NCI-H1694 (cell line): Measurements from ENCODE around the gene ANKRD29.
"Not testable (repeated sequence)": the region's sequence is repeated elsewhere in the genome, so short reads cannot be mapped to it uniquely, and the experiment has no call there.

Experiments
- DNase-seq: peaks from one replicate; lab custom pipeline; 2025; lab: John Stamatoyannopoulos, UW

ANKRD29 gene

GRCh38 chr18:23645568-23646175 is 17.0 kb downstream of the ANKRD29 start:
- no peak for DNase-seq

GRCh38 chr18:23643815-23644490 is 18.8 kb downstream of the ANKRD29 start:
- no peak for DNase-seq

- DNase-seq = no peak
Observed at GRCh38 chr18:23641937-23642666, 20.6 kb downstream of the ANKRD29 start.

- DNase-seq = no peak
Observed at GRCh38 chr18:23641143-23641720, 21.5 kb downstream of the ANKRD29 start.

- no peak for DNase-seq
Observed at GRCh38 chr18:23640052-23640451, 22.7 kb downstream of the ANKRD29 start.

- not testable (repeated sequence) for DNase-seq
Observed at GRCh38 chr18:23636433-23636832, 26.3 kb downstream of the ANKRD29 start.

- DNase-seq = no peak
Observed at GRCh38 chr18:23636071-23636399, 26.7 kb downstream of the ANKRD29 start.

- no peak for DNase-seq
Observed at GRCh38 chr18:23635283-23636070, 27.2 kb downstream of the ANKRD29 start.

GRCh38 chr18:23634692-23635091 is 28.0 kb downstream of the ANKRD29 start:
- no peak for DNase-seq

- no peak for DNase-seq
Observed at GRCh38 chr18:23632615-23633014, 30.1 kb downstream of the ANKRD29 start.

- no peak for DNase-seq
Observed at GRCh38 chr18:23631746-23632145, 31.0 kb downstream of the ANKRD29 start.

- DNase-seq = no peak
Observed at GRCh38 chr18:23631312-23631711, 31.4 kb downstream of the ANKRD29 start.

GRCh38 chr18:23629444-23629946 is 33.2 kb downstream of the ANKRD29 start:
- no peak for DNase-seq

GRCh38 chr18:23627970-23628369 is 34.7 kb downstream of the ANKRD29 start:
- no peak for DNase-seq

- DNase-seq = no peak
Observed at GRCh38 chr18:23627321-23627720, 35.4 kb downstream of the ANKRD29 start.

- DNase-seq = no peak
Observed at GRCh38 chr18:23626451-23627279, 36.0 kb downstream of the ANKRD29 start.

- no peak for DNase-seq
Observed at GRCh38 chr18:23623040-23623439, 39.7 kb downstream of the ANKRD29 start.

- DNase-seq = no peak
Observed at GRCh38 chr18:23619388-23619881, 43.3 kb downstream of the ANKRD29 start.

- no peak for DNase-seq
Observed at GRCh38 chr18:23618862-23619387, 43.8 kb downstream of the ANKRD29 start.

GRCh38 chr18:23617412-23618014 is 45.2 kb downstream of the ANKRD29 start:
- no peak for DNase-seq
